ENCODE data around the gene PAPSS1. TPM values are rescaled to one million over a fixed set of nuclear protein-coding genes. Genes with fewer than 3 reads are reported as not detected.

PAPSS1 gene
- total and polyA plus RNA-seq, 3 donors from 2014 or later: 32.8 to 42.4 (median 33.6) TPM

DNA sequence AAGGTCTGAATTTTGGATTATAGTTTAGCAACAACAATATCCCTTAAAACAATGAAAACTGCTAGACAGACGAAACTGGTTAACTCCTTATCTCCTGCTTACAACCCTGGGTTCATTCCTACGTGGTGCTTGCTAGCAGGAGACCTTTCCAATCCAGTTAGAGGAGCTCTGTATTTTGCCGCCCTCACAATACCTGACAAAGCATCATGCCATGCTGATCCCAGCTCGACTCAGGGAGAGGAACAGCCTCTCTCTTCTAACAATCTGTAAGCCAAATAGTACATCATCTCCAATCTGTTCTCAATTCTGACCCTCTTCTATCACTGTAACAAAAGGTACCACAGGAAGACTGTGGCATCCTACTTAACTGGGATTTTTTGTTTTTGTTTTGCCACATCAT is 74.4 kb downstream of the PAPSS1 start:
- no peak overlapping the region for H3K27ac ChIP-seq
- no peak for DNase-seq
- no peaks in the 10 kb centered on the region for H3K27me3 ChIP-seq
- H3K4me1 ChIP-seq: no peaks in the 10 kb centered on the region
- 78 to 88% methylated on average over 4 of the region's 4 CpGs for WGBS, 2 donors
- intact Hi-C loops (cut with DNase I; ENCODE audit: low total_unique reads): no loop called here
- H3K4me3 ChIP-seq: no peak overlapping the region
- no peaks in the 10 kb centered on the region for H3K36me3 ChIP-seq (ENCODE audit: low read depth, missing control alignments)
- TF ChIP-seq, protein P1, sequence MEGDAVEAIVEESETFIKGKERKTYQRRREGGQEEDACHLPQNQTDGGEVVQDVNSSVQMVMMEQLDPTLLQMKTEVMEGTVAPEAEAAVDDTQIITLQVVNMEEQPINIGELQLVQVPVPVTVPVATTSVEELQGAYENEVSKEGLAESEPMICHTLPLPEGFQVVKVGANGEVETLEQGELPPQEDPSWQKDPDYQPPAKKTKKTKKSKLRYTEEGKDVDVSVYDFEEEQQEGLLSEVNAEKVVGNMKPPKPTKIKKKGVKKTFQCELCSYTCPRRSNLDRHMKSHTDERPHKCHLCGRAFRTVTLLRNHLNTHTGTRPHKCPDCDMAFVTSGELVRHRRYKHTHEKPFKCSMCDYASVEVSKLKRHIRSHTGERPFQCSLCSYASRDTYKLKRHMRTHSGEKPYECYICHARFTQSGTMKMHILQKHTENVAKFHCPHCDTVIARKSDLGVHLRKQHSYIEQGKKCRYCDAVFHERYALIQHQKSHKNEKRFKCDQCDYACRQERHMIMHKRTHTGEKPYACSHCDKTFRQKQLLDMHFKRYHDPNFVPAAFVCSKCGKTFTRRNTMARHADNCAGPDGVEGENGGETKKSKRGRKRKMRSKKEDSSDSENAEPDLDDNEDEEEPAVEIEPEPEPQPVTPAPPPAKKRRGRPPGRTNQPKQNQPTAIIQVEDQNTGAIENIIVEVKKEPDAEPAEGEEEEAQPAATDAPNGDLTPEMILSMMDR (IDR thresholded peaks at IDR 0.05): no peak
- no peak for TF ChIP-seq POLR2A (IDR thresholded peaks at IDR 0.05)
- no peaks in the 10 kb centered on the region for H3K9me3 ChIP-seq

DNA sequence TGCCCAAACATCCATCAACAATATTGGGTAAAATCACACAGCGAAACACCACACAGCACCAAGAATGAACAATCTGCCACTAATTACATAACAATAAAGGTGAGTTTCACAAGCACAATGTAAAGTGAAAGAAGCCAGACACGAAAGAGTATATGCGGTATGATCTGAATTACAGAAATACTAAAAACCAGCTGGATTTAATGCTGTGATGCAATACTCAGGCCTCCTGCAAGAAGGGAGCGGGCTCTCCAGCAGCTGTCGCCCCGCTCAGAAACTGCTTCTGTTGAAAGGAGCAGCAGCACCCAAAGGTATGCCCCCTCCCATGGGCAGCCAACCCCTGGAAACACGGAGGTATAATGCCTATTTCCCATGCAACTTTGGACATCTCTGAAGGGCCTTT is 77.0 kb downstream of the PAPSS1 start:
- no peak for TF ChIP-seq POLR2A (IDR thresholded peaks at IDR 0.05)
- TF ChIP-seq, protein P1 (IDR thresholded peaks at IDR 0.05): no peak
- Histone ChIP-seq H3K4me1 (no peaks in the 10 kb centered on the region), H3K4me3 (no peak overlapping the region), H3K27ac (no peak overlapping the region), H3K36me3 (ENCODE audit: low read depth, missing control alignments) (no peaks in the 10 kb centered on the region), H3K9me3 (no peaks in the 10 kb centered on the region), H3K27me3 (no peaks in the 10 kb centered on the region)
- intact Hi-C loops (cut with DNase I; ENCODE audit: low total_unique reads): no loop called here
- DNase-seq: no peak
- WGBS, 2 donors: 88 to 97% methylated on average over 7 of the region's 7 CpGs

DNA sequence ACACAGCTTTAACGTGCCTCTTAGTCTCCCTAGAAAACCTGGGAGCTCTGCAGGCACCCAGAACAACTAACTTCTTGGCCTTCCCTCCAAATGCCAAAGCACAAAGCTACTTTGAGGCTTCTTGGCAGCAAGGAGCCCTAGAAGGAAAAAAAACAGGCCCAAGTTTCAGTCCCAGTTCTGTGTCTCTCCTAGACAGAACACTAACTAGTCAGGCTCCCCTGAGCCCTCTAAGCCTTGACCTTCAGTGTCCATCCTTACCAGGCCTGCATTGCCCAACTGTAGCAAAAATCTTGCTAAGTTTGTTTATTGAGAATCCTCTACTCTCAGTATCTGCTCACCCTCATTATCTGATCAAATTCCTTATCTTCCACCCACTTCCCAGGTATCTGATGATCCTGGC is 79.2 kb downstream of the PAPSS1 start:
- no peak overlapping the region for H3K4me3 ChIP-seq
- intact Hi-C loops (cut with DNase I; ENCODE audit: low total_unique reads): no loop called here
- TF ChIP-seq POLR2A (IDR thresholded peaks at IDR 0.05): no peak
- TF ChIP-seq, protein P1 (IDR thresholded peaks at IDR 0.05): no peak
- H3K36me3 ChIP-seq (ENCODE audit: low read depth, missing control alignments): no peaks in the 10 kb centered on the region
- WGBS, 2 donors: 41 to 57% methylated on average over 1 of the region's 1 CpG
- no peaks in the 10 kb centered on the region for H3K27me3 ChIP-seq
- H3K9me3 ChIP-seq: no peaks in the 10 kb centered on the region
- DNase-seq: no peak
- no peaks in the 10 kb centered on the region for H3K4me1 ChIP-seq
- no peak overlapping the region for H3K27ac ChIP-seq

DNA sequence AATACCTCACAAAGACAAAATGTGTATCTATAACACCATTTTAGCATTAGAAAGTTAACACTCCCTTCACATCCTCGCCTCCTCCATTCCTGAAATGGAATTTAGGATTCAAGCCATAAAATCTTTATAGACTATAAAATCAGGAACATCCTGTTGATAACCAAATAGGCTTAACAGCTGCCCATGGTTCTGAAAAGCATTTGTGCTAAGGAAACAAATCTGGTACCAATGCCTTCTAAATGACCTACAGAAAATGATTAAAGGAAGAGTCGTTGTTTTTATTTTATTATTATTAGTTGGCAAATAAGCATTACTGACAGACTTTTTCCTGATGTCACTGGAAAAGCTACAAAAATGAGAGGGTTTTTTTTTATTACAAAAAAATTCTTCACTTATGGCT is 79.8 kb downstream of the PAPSS1 start:
- H3K9me3 ChIP-seq: no peaks in the 10 kb centered on the region
- H3K4me1 ChIP-seq: no peaks in the 10 kb centered on the region
- no peaks in the 10 kb centered on the region for H3K36me3 ChIP-seq (ENCODE audit: low read depth, missing control alignments)
- H3K4me3 ChIP-seq: no peak overlapping the region
- no peak overlapping the region for H3K27ac ChIP-seq
- H3K27me3 ChIP-seq: no peaks in the 10 kb centered on the region
- DNase-seq: no peak
- WGBS, 2 donors: 52 to 55% methylated on average over 2 of the region's 2 CpGs
- intact Hi-C loops (cut with DNase I; ENCODE audit: low total_unique reads): no loop called here
- TF ChIP-seq, protein P1 (IDR thresholded peaks at IDR 0.05): no peak
- TF ChIP-seq POLR2A (IDR thresholded peaks at IDR 0.05): no peak

DNA sequence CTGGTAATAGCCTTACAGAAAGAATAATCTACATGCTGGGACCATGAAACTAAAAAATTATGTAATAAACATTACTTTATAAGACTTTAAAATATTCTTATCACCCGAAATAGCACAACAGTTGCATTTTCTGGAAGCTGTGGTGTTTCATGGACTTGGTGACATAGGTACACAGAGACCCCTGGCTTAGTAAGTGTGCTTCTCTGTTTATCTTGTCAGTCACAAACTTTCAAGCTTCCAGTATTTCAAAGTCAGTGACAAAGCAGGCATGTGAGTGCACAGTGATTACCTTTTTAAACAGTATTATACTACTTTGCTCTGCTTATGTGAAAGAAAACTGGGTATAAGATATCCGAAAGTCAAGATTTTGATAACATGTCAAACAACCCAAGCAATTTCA is 84.3 kb downstream of the PAPSS1 start:
- DNase-seq: no peak
- intact Hi-C loops (cut with DNase I; ENCODE audit: low total_unique reads): no loop called here
- Histone ChIP-seq H3K4me3 (no peak overlapping the region), H3K27ac (no peak overlapping the region), H3K36me3 (ENCODE audit: low read depth, missing control alignments) (no peaks in the 10 kb centered on the region), H3K9me3 (no peaks in the 10 kb centered on the region), H3K27me3 (no peaks in the 10 kb centered on the region), H3K4me1 (no peaks in the 10 kb centered on the region)
- 95 to 100% methylated on average over 2 of the region's 2 CpGs for WGBS, 2 donors
- TF ChIP-seq, protein P1 (IDR thresholded peaks at IDR 0.05): no peak
- no peak for TF ChIP-seq POLR2A (IDR thresholded peaks at IDR 0.05)
